ENCODE measurements around the gene RAMP1. TPM values are rescaled to one million over a fixed set of nuclear protein-coding genes. Genes with fewer than 3 reads are reported as not detected.

The RAMP1 gene
- total RNA-seq, 4 donors from 2014 or later, result 7.3 to 19.1 (median 12.4) TPM

- H3K4me3 ChIP-seq (ENCODE audit: low read depth, poor library complexity, severe bottlenecking), result no peak overlapping the region
- DNase-seq (ENCODE audit: low spot score in 2 of 2), result peak in 1 of 2 donors; percentile 57
- intact Hi-C loops (cut with DNase I; ENCODE audit: low total_unique reads), result loop anchor here (10.0 kb wide), 1 partner anchor 396 kb away; no protein-coding TSS in a partner anchor
- TF ChIP-seq POLR2A (IDR thresholded peaks at IDR 0.05) (no peak), CTCF (IDR thresholded peaks at IDR 0.05) (no peak)
- 51 to 52% methylated on average over 22 of the region's 22 CpGs for WGBS, 2 donors
Observed at GRCh38 chr2:237868631-237869342, 9.4 kb downstream of the RAMP1 start.

DNA sequence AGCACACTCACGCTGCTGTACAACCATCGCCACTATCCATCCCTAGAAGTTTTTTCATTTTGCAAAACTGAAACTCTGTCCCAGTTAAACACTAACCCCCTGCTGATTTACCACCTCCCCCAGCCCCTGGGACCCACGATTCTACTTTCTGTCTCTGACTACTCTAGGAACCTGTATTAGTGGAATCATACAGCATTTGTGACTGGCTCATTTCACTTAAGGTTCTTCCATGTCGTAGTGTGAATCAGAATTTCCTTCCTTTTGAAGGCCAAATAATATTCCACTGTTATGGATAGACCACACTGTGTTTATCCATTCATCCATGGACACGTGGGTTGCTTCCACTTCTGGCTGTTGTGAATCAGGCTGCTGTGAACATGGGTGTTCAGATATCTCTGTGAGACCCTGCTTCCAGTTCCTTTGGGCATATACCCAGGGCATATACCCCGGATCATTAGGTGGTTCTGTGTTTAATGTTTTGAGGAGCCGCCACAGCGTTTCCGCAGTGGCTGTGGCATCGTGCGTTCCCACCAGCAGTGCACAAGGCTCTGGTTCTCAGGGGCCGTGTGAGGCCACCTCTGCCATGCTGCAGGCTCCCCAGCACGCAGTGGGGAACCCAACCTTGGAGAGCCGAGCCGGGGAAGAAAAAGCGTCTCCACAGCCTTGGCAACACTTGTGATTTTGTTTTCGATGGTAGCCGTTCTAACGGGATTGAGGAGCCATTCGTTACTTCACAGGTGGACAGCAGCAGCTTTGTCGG lies 10.1 kb downstream of the RAMP1 start:
- DNase-seq (ENCODE audit: low spot score in 2 of 2), result peak in 1 of 2 donors; percentile 14
- 94% methylated on average over 21 of the region's 21 CpGs for WGBS, 2 donors
- TF ChIP-seq POLR2A (IDR thresholded peaks at IDR 0.05), result no peak
- no peak for TF ChIP-seq CTCF (IDR thresholded peaks at IDR 0.05)
- H3K4me3 ChIP-seq (ENCODE audit: low read depth, poor library complexity, severe bottlenecking), result no peak overlapping the region
- intact Hi-C loops (cut with DNase I; ENCODE audit: low total_unique reads), result loop anchor here (10.0 kb wide), 2 partner anchors 375 to 395 kb away; partner anchors contain the start of gene HES6

GRCh38 chr2:237870126-237870525 lies 10.7 kb downstream of the RAMP1 start:
- peak in 1 of 2 donors; percentile 63 for DNase-seq (ENCODE audit: low spot score in 2 of 2)
- no peak for TF ChIP-seq POLR2A (IDR thresholded peaks at IDR 0.05)
- intact Hi-C loops (cut with DNase I; ENCODE audit: low total_unique reads), result loop anchor here (10.0 kb wide), 1 partner anchor 375 kb away; the partner anchor contains the start of gene HES6
- no peak overlapping the region for H3K4me3 ChIP-seq (ENCODE audit: low read depth, poor library complexity, severe bottlenecking)
- WGBS, 2 donors, result 81 to 93% methylated on average over 11 of the region's 11 CpGs

DNA sequence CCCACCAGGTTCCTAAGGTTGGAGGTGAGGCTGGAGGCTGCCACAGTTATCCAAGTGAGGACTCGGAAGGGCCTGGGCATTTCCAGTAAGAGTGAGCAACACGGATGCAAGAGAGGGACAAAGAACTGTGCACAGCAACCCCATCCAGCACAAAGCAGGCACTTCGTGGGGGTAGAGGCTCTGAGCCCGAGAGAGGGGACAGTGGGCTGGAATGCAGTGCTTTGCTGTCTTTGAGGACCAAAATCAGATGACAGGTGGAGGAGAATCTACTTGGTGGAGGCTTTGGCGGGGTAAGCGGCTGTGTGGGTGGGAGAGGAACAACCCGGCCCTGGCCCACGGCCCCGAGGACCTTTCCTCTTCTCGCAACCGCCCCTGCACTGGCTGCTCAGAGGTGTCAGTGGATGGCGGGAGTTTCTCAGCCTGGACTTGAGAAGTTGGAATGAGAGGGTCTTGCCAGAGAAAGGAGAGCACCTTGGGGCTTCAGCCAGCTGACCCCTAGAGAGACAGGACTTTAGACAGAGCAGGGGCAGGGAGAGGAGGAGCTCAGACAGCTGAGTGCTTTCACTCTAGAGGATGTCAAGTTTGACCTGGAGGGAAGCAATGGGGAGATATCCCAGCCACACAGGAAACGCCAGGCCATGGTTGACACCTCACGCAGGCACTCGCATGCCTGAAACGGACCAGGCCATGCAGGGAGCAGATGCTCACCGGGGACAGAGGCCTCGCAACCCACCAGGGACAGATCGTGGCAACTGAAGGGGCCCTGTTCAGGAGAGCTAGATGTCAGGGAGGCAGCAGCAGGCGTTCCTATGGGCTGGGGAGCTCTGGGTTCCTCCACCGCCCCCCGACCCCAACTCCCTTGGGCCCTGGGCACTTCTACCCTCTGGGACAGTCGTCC lies 11.6 kb downstream of the RAMP1 start:
- DNase-seq (ENCODE audit: low spot score in 2 of 2), result peak in 1 of 2 donors; percentile 79
- 84 to 96% methylated on average over 23 of the region's 23 CpGs for WGBS, 2 donors
- intact Hi-C loops (cut with DNase I; ENCODE audit: low total_unique reads), result loop anchor here (10.0 kb wide), 1 partner anchor 374 kb away; the partner anchor contains the start of gene HES6
- no peak overlapping the region for H3K4me3 ChIP-seq (ENCODE audit: low read depth, poor library complexity, severe bottlenecking)
- TF ChIP-seq POLR2A (IDR thresholded peaks at IDR 0.05) (no peak), CTCF (IDR thresholded peaks at IDR 0.05) (no peak)

GRCh38 chr2:237872178-237872887 lies 12.9 kb downstream of the RAMP1 start:
- DNase-seq (ENCODE audit: low spot score in 2 of 2), result peak in 1 of 2 donors; percentile 68
- intact Hi-C loops (cut with DNase I; ENCODE audit: low total_unique reads), result loop anchor here (10.0 kb wide), 1 partner anchor 372 kb away; the partner anchor contains the start of gene HES6
- WGBS, 2 donors, result 86% methylated on average over 12 to 15 of the region's 19 CpGs
- H3K4me3 ChIP-seq (ENCODE audit: low read depth, poor library complexity, severe bottlenecking), result no peak overlapping the region
- no peak for TF ChIP-seq CTCF (IDR thresholded peaks at IDR 0.05)
- TF ChIP-seq POLR2A (IDR thresholded peaks at IDR 0.05), result no peak
